Neuron (in vitro differentiated cells): ENCODE results near the gene EZR.

Experiments used
- H2AFZ ChIP-seq: one replicate; pipeline ENCODE4 v1.6.1; 2013; ENCODE audit warnings: low read depth, mild to moderate bottlenecking, inconsistent platforms, low read length, moderate library complexity
- H3K27me3 ChIP-seq: one replicate; pipeline ENCODE4 v1.6.1; 2013; ENCODE audit warnings: low read length; ENCODE audit not compliant: insufficient read depth
- H3K36me3 ChIP-seq: one replicate; pipeline ENCODE4 v1.6.1; 2013; ENCODE audit warnings: low read length; ENCODE audit not compliant: insufficient read depth
- H3K4me1 ChIP-seq: one replicate; pipeline ENCODE4 v1.6.1; 2013; ENCODE audit warnings: low read length; ENCODE audit not compliant: insufficient read depth
- H3K4me3 ChIP-seq: 2 replicates; pipeline ENCODE4 v1.5.1; 2013; ENCODE audit warnings: mild to moderate bottlenecking, low read length, moderate library complexity
- H3K9me3 ChIP-seq: one replicate; pipeline ENCODE4 v1.6.1; 2013; ENCODE audit warnings: low read length

EZR gene

GRCh38 chr6:158759966-158760617, 59.1 kb downstream of the EZR start:
- H3K9me3 ChIP-seq: no peaks in the 10 kb centered on the region

GRCh38 chr6:158758941-158759479, 60.2 kb downstream of the EZR start:
- no peak overlapping the region for H3K4me3 ChIP-seq
- no peak overlapping the region for H2AFZ ChIP-seq
- no peaks in the 10 kb centered on the region for H3K27me3 ChIP-seq
- H3K4me1 ChIP-seq: no peaks in the 10 kb centered on the region
- H3K9me3 ChIP-seq: no peaks in the 10 kb centered on the region
- no peaks in the 10 kb centered on the region for H3K36me3 ChIP-seq

More at GRCh38 chr6:158759966-158760617, 59.1 kb downstream of the EZR start:
- Histone ChIP-seq H3K36me3 (peaks cover 2% of the 10 kb centered on the region), H3K27me3 (no peaks in the 10 kb centered on the region), H3K4me1 (no peaks in the 10 kb centered on the region), H2AFZ (no peak overlapping the region), H3K4me3 (no peak overlapping the region)

- H3K36me3 ChIP-seq: no peaks in the 10 kb centered on the region
- H3K27me3 ChIP-seq: no peaks in the 10 kb centered on the region
- H2AFZ ChIP-seq: no peak overlapping the region
- no peaks in the 10 kb centered on the region for H3K4me1 ChIP-seq
- H3K9me3 ChIP-seq: no peaks in the 10 kb centered on the region
- H3K4me3 ChIP-seq: no peak overlapping the region
These were observed 60.7 kb downstream of the EZR start for GRCh38 chr6:158758451-158758860.

GRCh38 chr6:158757753-158758090, 61.4 kb downstream of the EZR start:
- H3K9me3 ChIP-seq: no peaks in the 10 kb centered on the region
- no peaks in the 10 kb centered on the region for H3K27me3 ChIP-seq
- H2AFZ ChIP-seq: no peak overlapping the region
- H3K36me3 ChIP-seq: no peaks in the 10 kb centered on the region
- H3K4me3 ChIP-seq: no peak overlapping the region
- H3K4me1 ChIP-seq: peaks cover under 1% of the 10 kb centered on the region

GRCh38 chr6:158756977-158757752, 62.0 kb downstream of the EZR start:
- H3K36me3 ChIP-seq: no peaks in the 10 kb centered on the region
- no peaks in the 10 kb centered on the region for H3K27me3 ChIP-seq

GRCh38 chr6:158756126-158756525, 63.0 kb downstream of the EZR start:
- Histone ChIP-seq H3K4me1 (peaks cover 8% of the 10 kb centered on the region), H3K27me3 (no peaks in the 10 kb centered on the region), H3K36me3 (no peaks in the 10 kb centered on the region), H2AFZ (no peak overlapping the region), H3K4me3 (no peak overlapping the region), H3K9me3 (no peaks in the 10 kb centered on the region)

More at GRCh38 chr6:158756977-158757752, 62.0 kb downstream of the EZR start:
- Histone ChIP-seq H3K4me3 (no peak overlapping the region), H3K9me3 (no peaks in the 10 kb centered on the region), H2AFZ (no peak overlapping the region), H3K4me1 (peaks cover 7% of the 10 kb centered on the region)

- Histone ChIP-seq H2AFZ (no peak overlapping the region), H3K4me1 (peaks cover 8% of the 10 kb centered on the region), H3K36me3 (no peaks in the 10 kb centered on the region), H3K27me3 (no peaks in the 10 kb centered on the region), H3K4me3 (no peak overlapping the region), H3K9me3 (no peaks in the 10 kb centered on the region)
These were observed 63.5 kb downstream of the EZR start for GRCh38 chr6:158755636-158756035.

- Histone ChIP-seq H3K4me1 (peaks cover 8% of the 10 kb centered on the region), H3K27me3 (no peaks in the 10 kb centered on the region), H3K36me3 (no peaks in the 10 kb centered on the region), H3K9me3 (no peaks in the 10 kb centered on the region), H3K4me3 (no peak overlapping the region), H2AFZ (no peak overlapping the region)
These were observed 64.4 kb downstream of the EZR start for GRCh38 chr6:158754738-158755137.

- Histone ChIP-seq H2AFZ (no peak overlapping the region), H3K27me3 (no peaks in the 10 kb centered on the region), H3K36me3 (no peaks in the 10 kb centered on the region), H3K9me3 (no peaks in the 10 kb centered on the region), H3K4me3 (no peak overlapping the region), H3K4me1 (peaks cover 8% of the 10 kb centered on the region)
These were observed 65.4 kb downstream of the EZR start for GRCh38 chr6:158753811-158754210.

- Histone ChIP-seq H2AFZ (no peak overlapping the region), H3K9me3 (no peaks in the 10 kb centered on the region), H3K27me3 (no peaks in the 10 kb centered on the region), H3K4me1 (peaks cover 8% of the 10 kb centered on the region), H3K4me3 (no peak overlapping the region), H3K36me3 (no peaks in the 10 kb centered on the region)
These were observed 66.6 kb downstream of the EZR start for GRCh38 chr6:158752613-158753012.

GRCh38 chr6:158751921-158752320, 67.2 kb downstream of the EZR start:
- no peak overlapping the region for H2AFZ ChIP-seq
- H3K4me3 ChIP-seq: no peak overlapping the region
- H3K36me3 ChIP-seq: no peaks in the 10 kb centered on the region
- peaks cover 8% of the 10 kb centered on the region for H3K4me1 ChIP-seq
- H3K27me3 ChIP-seq: no peaks in the 10 kb centered on the region
- H3K9me3 ChIP-seq: no peaks in the 10 kb centered on the region

- H2AFZ ChIP-seq: no peak overlapping the region
- H3K4me3 ChIP-seq: no peak overlapping the region
- no peaks in the 10 kb centered on the region for H3K9me3 ChIP-seq
- H3K36me3 ChIP-seq: no peaks in the 10 kb centered on the region
- peaks cover 8% of the 10 kb centered on the region for H3K4me1 ChIP-seq
- no peaks in the 10 kb centered on the region for H3K27me3 ChIP-seq
These were observed 67.9 kb downstream of the EZR start for GRCh38 chr6:158751224-158751623.

GRCh38 chr6:158744986-158745430, 74.2 kb downstream of the EZR start:
- Histone ChIP-seq H3K9me3 (no peaks in the 10 kb centered on the region), H2AFZ (no peak overlapping the region), H3K4me1 (no peaks in the 10 kb centered on the region), H3K27me3 (no peaks in the 10 kb centered on the region), H3K36me3 (no peaks in the 10 kb centered on the region), H3K4me3 (no peak overlapping the region)
